HepG2 (cell line): ENCODE data around the gene OTOP2.
A peak's percentile ranks its signal among the peaks of the same experiment; 100 is the strongest.

ENCODE experiments used
- CTCF ChIP-seq: sonication (generic); formaldehyde crosslinking; IDR thresholded peaks from 2 replicates; pipeline ENCODE4 v1.5.0; 2020; ENCODE audit warnings: mild to moderate bottlenecking, missing genetic modification reagents, moderate library complexity
- FOXK2 ChIP-seq: fragments of 450-650 bp; IDR thresholded peaks from 2 replicates; pipeline ENCODE4 v1.6.1; 2016
- FOXM1 ChIP-seq: sonication (generic); formaldehyde crosslinking; IDR thresholded peaks from 2 replicates; pipeline ENCODE4 v1.5.0; 2020; ENCODE audit warnings: missing genetic modification reagents
- JUN ChIP-seq: sonication (generic); formaldehyde crosslinking; IDR thresholded peaks from 2 replicates; pipeline ENCODE4 v1.4.0; 2020; ENCODE audit warnings: mild to moderate bottlenecking, missing genetic modification reagents
- NFE2L2 ChIP-seq: fragments of 150-350 bp; IDR thresholded peaks from 2 replicates; pipeline ENCODE4 v1.6.1; 2014; ENCODE audit warnings: low read length
- SALL2 ChIP-seq: sonication (generic); formaldehyde crosslinking; IDR thresholded peaks from 2 replicates; pipeline ENCODE4 v1.8.1; 2023; ENCODE audit warnings: mild to moderate bottlenecking, missing genetic modification reagents, inconsistent platforms
- ZBTB4 ChIP-seq: sonication (generic); formaldehyde crosslinking; IDR thresholded peaks from 2 replicates; pipeline ENCODE4 v1.4.0; 2020; ENCODE audit warnings: missing genetic modification reagents, mild to moderate bottlenecking, borderline replicate concordance
- ZNF776 ChIP-seq: sonication (generic); formaldehyde crosslinking; IDR thresholded peaks from 2 replicates; pipeline ENCODE4 v1.4.0; 2020; ENCODE audit warnings: mild to moderate bottlenecking, missing genetic modification reagents
- TF ChIP-seq, protein P1 (sequence below): sonication (generic); formaldehyde crosslinking; IDR thresholded peaks from 2 replicates; pipeline ENCODE4 v1.8.0; 2022; ENCODE audit warnings: mild to moderate bottlenecking, missing genetic modification reagents, borderline replicate concordance

- TF ChIP-seq, protein P1, sequence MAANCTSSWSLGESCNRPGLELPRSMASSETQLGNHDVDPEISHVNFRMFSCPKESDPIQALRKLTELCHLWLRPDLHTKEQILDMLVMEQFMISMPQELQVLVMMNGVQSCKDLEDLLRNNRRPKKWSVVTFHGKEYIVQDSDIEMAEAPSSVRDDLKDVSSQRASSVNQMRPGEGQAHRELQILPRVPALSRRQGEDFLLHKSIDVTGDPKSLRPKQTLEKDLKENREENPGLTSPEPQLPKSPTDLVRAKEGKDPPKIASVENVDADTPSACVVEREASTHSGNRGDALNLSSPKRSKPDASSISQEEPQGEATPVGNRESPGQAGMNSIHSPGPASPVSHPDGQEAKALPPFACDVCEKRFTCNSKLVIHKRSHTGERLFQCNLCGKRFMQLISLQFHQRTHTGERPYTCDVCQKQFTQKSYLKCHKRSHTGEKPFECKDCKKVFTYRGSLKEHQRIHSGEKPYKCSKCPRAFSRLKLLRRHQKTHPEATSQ (CRISPR knock-in tag) = no peak
- TF ChIP-seq CTCF (peak; percentile 91), JUN (CRISPR knock-in tag) (no peak), SALL2 (CRISPR knock-in tag) (no peak), NFE2L2 (no peak), FOXK2 (no peak), ZNF776 (CRISPR knock-in tag) (no peak), FOXM1 (no peak), ZBTB4 (no peak)
Observed at GRCh38 chr17:74923538-74924249, 379 bp upstream of the OTOP2 start.
